GM12892 (cell line): ENCODE measurements around the gene RPTOR.
A peak's percentile ranks its signal among the peaks of the same experiment; 100 is the strongest.

ENCODE experiments used
- DNase-seq: peaks from one replicate; pipeline ENCODE4 v3.0.0; 2011; ENCODE audit not compliant: insufficient read length
- FAIRE-seq: peaks from 2 replicates; lab custom pipeline; 2011; peaks lifted over from hg19 to GRCh38; lab: Jason Lieb, UNC
- POLR2A ChIP-seq: IDR thresholded peaks from 2 replicates; pipeline ENCODE4 v1.6.1; 2011; ENCODE audit warnings: low read depth, low read length, control low read depth
- POLR2AphosphoS5 ChIP-seq: IDR thresholded peaks from 2 replicates; pipeline ENCODE4 v1.6.1; 2011; ENCODE audit warnings: low read depth, low read length, control low read depth
- TAF1 ChIP-seq: IDR thresholded peaks from 2 replicates; pipeline ENCODE4 v1.6.1; 2011; ENCODE audit warnings: low read depth, mild to moderate bottlenecking, control low read depth, low read length, borderline replicate concordance

Gene RPTOR

DNA sequence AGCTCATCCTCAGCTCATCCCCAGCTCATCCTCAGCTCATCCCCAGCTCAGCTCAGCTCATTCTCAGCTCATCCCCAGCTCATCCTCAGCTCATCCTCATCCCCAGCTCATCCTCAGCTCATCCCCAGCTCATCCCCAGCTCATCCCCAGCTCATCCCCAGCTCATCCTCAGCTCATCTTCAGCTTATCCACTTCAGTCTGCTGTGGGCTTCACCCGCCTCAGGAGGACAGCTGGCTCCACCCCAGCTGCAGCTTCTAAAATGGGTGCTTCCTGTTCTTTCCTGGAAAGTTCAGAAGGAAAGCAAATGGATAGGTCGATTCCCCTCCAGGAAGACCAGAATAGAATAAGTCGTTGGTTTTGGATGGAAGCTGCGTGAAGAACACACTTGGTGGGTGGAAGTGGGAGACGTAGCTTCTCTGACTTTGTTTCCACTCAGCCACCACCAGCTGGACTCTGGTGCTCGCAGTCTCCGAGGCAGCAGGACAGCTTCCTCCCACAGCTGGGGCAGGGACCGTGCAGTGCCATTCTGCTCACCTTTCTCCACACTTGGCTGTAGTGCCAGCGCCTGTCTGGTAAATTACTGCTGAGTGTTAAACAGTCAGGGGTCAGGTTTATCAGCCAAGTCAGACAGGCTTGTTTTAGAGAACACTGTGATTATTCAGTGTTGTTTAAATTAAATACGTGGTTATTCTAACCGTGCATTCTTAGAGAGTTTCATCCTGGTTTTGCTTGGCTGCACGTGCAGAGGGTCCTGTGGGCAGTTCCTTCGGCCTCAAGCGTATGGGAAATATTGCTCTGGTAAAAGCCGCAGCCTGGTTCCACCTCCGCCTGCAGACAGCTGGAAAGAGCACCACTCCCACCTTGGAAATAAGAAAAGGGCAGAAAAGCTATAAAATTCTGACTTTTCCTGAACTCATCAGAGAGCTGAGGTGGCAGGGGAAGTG, 386.0 kb downstream of the RPTOR start:
- TF ChIP-seq TAF1 (no peak), POLR2A (no peak), POLR2AphosphoS5 (no peak)
- DNase-seq = no peak
- peak; percentile 94 for FAIRE-seq

DNA sequence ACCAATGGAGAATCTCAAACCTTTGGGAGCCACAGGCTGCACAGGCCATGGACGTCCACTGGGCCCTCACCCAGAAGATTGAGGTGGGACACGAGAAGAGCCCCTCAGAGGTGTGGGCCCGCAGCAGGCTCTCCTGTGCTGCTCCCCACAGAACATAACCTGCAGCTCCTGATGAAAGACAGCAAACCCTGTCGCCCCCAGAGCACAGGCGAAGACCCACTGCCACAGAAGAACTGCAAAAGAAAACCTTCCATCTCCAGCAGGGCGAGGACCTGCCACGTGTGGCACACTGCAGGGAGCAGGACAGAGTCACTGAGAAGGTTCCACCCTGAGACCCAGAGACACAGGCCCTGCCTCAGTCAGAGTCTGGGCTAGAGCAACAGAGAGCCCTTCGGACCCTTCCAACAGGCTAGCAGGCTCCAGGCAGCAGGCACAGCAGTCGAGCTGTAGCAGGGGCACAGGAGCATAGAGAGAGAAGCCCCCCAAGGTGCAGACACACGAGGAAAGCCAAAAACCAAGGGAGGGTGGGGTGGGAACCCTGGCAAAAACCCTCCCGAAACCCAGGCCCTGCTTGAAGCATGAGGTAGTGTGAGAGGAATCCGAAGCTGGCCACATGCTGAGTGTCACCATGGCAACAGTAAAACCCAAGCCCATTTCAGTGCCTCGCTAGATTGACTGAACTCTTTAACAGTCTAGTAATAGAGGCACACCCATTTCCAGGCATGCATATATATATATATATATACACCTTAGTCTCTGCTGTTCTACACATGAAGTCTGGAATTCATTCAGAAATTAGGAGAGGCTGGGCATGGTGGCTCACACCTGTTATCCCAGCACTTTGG, 387.0 kb downstream of the RPTOR start:
- FAIRE-seq (no peak), DNase-seq (no peak)
- no peak for TF ChIP-seq POLR2AphosphoS5
- no peak for TF ChIP-seq POLR2A
- no peak for TF ChIP-seq TAF1

DNA sequence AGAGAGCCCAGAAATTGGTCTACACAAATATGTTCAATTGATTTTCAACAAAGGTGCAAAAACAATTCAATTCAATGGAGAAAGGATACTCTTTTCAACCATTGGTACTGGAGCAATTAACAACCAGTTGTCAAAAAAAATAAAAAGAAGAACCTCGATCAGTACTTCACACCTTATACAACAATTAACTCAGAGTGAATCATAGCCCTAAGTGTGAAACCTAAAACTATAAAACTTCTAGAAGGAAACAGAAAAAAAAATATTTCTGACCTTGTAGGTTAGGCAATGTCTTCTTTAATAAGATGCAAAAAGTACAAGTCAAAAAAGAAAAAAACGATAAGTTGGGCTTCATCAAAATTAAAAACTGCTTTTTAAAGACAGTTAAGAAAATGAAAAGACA, 390.9 kb downstream of the RPTOR start:
- TF ChIP-seq POLR2AphosphoS5 (no peak), POLR2A (no peak), TAF1 (no peak)
- FAIRE-seq (no peak), DNase-seq (no peak)

DNA sequence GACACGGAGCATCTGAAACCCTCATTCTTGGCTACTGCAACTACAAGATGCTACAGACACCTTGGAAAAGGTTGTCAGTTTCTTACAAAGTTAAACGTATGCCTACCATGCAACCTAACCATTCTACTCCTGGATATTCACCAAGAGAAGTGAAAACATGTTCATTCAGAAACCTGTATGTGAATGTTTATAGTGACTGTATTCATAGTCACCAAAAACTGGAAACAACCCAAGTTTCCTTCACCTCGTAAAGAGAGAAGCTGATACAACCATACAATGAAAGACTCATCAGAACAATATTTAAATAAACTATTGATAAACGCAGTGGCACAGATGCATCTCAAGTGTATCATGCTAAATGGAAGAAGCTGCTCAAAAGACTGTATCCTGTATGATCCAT, 391.6 kb downstream of the RPTOR start:
- no peak for FAIRE-seq
- no peak for DNase-seq
- no peak for TF ChIP-seq POLR2A

DNA sequence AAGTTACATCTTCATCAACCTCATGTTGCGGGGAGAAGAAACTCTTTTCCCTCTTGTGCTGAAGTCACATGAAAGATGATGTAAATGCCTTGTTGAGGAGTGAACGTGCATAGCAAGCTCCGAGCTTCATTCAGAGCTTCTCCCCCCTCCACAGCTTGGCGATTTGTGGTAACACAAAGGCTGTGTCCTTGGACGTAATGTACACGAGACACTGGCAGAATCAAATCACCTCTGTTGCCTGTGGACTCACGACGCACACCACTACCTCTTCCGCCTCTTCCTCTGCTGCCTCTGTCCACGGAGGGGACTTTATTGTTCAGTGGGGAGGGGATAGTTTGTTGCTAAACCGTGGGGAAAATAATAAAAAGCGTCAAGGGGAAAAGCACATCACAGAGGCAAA, 392.1 kb downstream of the RPTOR start:
- no peak for DNase-seq
- FAIRE-seq = no peak
- TF ChIP-seq POLR2A (no peak), TAF1 (no peak), POLR2AphosphoS5 (no peak)

DNA sequence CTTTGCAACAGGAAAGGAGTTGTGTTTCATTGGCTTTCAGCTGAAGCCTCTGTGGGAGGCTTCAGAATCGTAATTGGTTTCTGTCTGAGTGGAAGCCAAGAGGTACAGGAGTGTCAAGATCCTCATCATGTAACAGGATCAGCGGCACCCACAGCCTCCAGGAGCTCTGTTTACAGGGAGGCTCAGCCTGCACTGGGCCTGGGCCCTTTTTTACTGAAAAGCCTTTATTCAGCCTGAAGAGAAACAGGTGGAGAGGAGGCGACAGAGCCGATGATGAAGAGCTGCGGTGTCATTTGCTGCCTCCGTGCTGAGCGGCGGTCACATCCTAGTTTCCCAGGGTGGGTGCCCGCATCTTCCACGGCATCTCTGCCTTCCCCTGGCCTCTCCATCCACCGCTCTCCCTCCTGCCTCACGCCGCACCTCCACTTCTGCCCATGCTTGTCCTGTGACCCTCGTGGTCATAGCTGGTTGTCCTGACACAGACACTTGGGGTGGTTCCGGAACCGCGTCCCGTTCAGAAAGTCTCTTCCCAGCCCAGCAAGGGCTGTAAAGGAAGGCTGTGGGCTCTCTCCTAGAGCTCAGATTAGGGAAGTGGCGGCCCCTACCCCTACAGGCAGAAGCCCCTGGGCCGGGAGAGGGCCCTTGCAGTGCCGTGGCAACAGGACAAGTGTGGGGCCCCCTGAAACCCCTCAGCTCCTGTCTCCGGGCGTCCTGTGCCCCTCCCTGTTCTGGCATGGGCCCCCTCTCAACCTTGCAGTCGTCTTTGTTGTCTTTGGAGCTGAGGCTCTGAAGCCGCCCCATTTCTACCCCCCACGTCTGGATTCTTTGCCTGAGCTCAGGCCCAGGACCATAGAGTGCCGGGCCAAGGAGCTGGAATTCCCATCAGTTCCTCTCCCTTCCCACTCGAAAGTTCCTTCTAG, 393.1 kb downstream of the RPTOR start:
- DNase-seq = no peak
- no peak for FAIRE-seq
- no peak for TF ChIP-seq POLR2A
- no peak for TF ChIP-seq POLR2AphosphoS5
- TF ChIP-seq TAF1 = no peak

DNA sequence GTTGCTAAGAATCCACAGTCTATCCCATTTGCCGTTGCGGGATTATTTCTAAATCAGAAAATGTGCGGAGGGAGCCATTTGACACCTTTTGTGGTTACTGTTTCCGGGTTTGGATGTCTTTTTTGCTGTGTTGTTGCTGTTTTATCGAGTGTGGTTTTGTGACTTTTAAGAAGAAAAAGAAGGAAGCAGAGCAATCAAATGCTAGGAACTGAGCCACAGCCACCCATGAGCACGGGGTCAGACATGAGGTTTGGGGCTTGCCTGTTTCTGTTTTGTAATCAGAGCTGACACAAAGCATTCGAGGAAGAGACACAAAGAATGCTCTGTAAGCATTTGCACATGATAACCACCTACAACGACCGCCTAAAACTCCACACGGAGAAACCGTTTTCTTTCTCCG, 393.9 kb downstream of the RPTOR start:
- DNase-seq (no peak), FAIRE-seq (no peak)
- TF ChIP-seq POLR2AphosphoS5 = no peak
- no peak for TF ChIP-seq POLR2A
- TF ChIP-seq TAF1 = no peak

DNA sequence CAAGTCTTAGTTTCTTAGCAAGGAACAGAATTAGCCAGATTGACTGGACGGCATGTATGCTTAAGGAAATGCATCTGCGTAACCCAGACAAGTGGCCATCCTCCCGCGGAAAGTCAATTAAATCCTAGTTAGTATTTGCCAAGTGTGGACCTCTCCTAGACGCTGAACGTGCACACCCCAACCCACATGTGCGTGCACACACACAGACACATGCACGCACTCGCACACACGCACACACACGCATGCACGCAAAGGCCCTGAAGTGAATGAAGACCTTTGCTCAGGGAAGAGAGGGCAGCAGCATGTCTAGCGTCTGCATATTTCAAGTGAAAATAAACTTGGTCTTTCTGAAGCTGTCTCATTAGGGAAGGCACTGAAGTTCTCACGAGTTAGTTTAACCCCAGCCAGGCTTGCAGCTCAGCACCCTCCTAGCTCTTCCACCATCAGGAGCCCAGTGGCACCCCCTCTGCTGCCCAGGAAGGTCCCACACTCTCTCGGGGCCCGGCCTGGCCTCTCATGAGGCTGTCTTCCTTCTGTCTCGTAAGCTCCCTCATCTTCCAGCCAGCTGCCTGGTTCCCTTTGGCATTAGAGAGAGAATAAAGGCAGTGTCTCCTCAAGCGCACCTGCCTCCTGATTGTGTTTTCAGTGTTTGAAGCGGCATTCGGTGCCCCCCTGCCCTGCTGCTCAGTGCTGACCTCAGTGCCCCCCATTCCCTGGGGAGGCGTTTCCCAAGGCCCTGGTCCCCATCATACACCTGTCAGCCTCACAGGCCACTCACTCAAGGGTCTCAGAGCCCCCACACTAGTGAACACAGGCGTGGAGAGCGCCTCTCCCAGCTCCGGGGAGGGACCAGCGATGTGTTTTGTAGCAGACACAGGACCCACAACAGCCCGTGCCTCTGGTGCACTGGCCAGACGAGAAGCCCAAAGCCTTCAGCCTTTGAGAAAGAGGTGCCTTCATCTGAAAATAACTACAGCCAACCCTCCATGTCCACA, 394.8 kb downstream of the RPTOR start:
- FAIRE-seq (no peak), DNase-seq (no peak)
- no peak for TF ChIP-seq POLR2AphosphoS5
- TF ChIP-seq POLR2A = no peak
- no peak for TF ChIP-seq TAF1

DNA sequence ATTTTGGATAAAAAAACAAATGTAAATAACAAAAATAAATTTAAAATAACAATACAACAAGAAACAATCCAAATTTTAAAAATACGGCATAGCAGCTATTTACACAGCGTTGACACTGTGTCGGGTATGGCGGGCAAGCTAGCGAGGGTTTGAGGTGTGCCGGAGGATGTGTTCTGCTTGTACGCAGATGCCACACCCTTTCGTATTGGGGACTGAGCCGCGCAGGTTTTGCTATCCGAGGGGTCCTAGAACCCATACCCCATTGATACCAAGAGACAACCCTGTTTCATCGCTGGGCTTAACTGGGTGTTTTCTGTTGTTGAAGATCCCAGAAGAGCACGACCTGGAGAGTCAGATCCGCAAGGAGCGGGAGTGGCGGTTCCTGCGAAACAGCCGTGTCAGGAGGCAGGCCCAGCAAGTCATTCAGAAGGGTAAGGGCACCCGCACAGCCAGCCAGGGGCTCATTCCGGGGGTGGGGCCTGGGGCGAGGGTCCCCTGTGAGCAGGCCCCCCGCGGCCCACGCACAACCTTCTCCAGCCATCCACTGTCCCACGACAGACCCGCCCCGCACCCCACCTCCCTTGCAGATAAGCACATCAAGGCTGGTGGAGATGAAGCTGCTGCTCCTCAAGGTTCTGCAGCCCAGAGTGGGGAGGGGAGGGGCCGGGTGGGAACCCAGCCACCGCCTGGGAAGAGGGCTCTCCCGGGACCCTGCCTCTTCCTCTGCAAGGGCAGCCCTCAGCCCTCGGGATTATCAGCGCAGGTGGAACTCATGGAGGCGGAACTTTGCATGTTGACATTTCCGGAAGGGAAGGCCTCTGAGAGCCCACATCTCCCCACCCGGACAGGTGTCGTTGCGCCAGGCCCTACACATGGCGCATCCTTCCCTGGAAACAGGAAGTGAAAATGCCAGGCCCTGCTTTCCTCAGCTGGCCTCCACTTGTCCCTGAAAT, 395.8 kb downstream of the RPTOR start:
- TF ChIP-seq POLR2AphosphoS5 = no peak
- no peak for TF ChIP-seq TAF1
- no peak for TF ChIP-seq POLR2A
- DNase-seq = no peak
- FAIRE-seq = no peak
